HFFc6 (cell line): ENCODE results near the gene PRDM16. TPM values are rescaled to one million over a fixed set of nuclear protein-coding genes. Genes with fewer than 3 reads are reported as not detected.

Experiments used
- DNase-seq: peaks from one replicate; pipeline ENCODE4 v3.0.0-alpha.2; 2018
- H3K27ac Mint-ChIP-seq: 2 replicates; pipeline ENCODE4 v1.8.0; 2020; ENCODE audit warnings: mild to moderate bottlenecking, mixed read lengths
- H3K27me3 Mint-ChIP-seq: 2 replicates; pipeline ENCODE4 v1.8.0; 2021; ENCODE audit warnings: mild to moderate bottlenecking, moderate library complexity, mixed read lengths; ENCODE audit not compliant: insufficient read depth
- H3K36me3 Mint-ChIP-seq: 2 replicates; pipeline ENCODE4 v1.8.0; 2021; ENCODE audit warnings: low read depth, mixed read lengths
- H3K4me1 Mint-ChIP-seq: 2 replicates; pipeline ENCODE4 v1.8.0; 2020; ENCODE audit warnings: low read depth, mixed read lengths
- H3K4me3 Mint-ChIP-seq: 2 replicates; pipeline ENCODE4 v1.8.0; 2020; ENCODE audit warnings: mild to moderate bottlenecking, moderate library complexity, mixed read lengths
- H3K9me3 Mint-ChIP-seq: 2 replicates; pipeline ENCODE4 v1.8.0; 2020; ENCODE audit warnings: mild to moderate bottlenecking, mixed read lengths
- total RNA-seq, 6 experiments: library from RNA; stranded (reverse); fragmentation: NEBNext Ultra II Directional; extraction: Animal tissue kit (Norgen Biotek cat#: 25700); gene quantifications; 2 replicates in 1 of 6; 3 replicates in 5 of 6; pipeline ENCODE4 v1.2.3, GENCODE V29; 2021
- TF ChIP-seq, protein P1 (sequence below): fragments of 200-600 bp; sonication (generic); IDR thresholded peaks from 2 replicates; pipeline ENCODE4 v1.5.0; 2021; ENCODE audit warnings: antibody characterized with exemption, mild to moderate bottlenecking

The PRDM16 gene
- total RNA-seq, 6 experiments from 2014 or later = not detected

DNA sequence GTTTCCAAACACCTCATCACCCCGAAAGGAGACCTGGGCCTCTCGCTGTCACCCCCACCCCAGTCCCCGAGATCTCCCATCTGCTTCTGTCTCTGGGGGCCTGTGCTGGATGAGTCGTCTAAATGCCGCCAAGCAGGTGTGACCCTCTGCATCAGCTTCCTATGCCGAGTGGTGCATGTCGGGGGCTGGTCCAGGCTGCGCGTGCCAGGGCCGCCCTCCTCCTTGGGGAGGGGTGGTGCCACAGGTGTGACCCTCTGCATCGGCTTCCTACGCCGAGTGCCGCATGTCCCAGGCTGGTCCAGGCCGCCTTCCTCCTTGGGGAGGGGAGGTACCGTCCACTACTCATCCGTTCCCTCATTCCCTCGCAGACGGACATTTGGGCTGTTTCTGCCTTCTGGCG lies 115.7 kb downstream of the PRDM16 start:
- Mint-ChIP-seq H3K27me3 (no peaks in the 10 kb centered on the region; the same call in 1 of the 2 replicates), H3K4me3 (no peak overlapping the region), H3K27ac (no peak overlapping the region), H3K36me3 (no peaks in the 10 kb centered on the region; the same call in 1 of the 2 replicates), H3K9me3 (peaks cover 48% of the 10 kb centered on the region), H3K4me1 (no peaks in the 10 kb centered on the region)
- TF ChIP-seq, protein P1, sequence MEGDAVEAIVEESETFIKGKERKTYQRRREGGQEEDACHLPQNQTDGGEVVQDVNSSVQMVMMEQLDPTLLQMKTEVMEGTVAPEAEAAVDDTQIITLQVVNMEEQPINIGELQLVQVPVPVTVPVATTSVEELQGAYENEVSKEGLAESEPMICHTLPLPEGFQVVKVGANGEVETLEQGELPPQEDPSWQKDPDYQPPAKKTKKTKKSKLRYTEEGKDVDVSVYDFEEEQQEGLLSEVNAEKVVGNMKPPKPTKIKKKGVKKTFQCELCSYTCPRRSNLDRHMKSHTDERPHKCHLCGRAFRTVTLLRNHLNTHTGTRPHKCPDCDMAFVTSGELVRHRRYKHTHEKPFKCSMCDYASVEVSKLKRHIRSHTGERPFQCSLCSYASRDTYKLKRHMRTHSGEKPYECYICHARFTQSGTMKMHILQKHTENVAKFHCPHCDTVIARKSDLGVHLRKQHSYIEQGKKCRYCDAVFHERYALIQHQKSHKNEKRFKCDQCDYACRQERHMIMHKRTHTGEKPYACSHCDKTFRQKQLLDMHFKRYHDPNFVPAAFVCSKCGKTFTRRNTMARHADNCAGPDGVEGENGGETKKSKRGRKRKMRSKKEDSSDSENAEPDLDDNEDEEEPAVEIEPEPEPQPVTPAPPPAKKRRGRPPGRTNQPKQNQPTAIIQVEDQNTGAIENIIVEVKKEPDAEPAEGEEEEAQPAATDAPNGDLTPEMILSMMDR = no peak
- no peak for DNase-seq

GRCh38 chr1:3185896-3186525 lies 117.0 kb downstream of the PRDM16 start:
- H3K9me3 Mint-ChIP-seq = peaks cover 44% of the 10 kb centered on the region
- no peaks in the 10 kb centered on the region for H3K36me3 Mint-ChIP-seq
- DNase-seq = no peak
- TF ChIP-seq, protein P1 = no peak
- H3K27me3 Mint-ChIP-seq = peaks cover 2% of the 10 kb centered on the region
- H3K4me1 Mint-ChIP-seq = no peaks in the 10 kb centered on the region
- H3K27ac Mint-ChIP-seq = no peak overlapping the region
- no peak overlapping the region for H3K4me3 Mint-ChIP-seq

GRCh38 chr1:3186526-3186921 lies 117.5 kb downstream of the PRDM16 start:
- TF ChIP-seq, protein P1 = no peak
- H3K4me3 Mint-ChIP-seq = no peak overlapping the region
- DNase-seq = no peak
- H3K27ac Mint-ChIP-seq = no peak overlapping the region
- H3K9me3 Mint-ChIP-seq = peaks cover 44% of the 10 kb centered on the region
- H3K27me3 Mint-ChIP-seq = peaks cover 2% of the 10 kb centered on the region
- no peaks in the 10 kb centered on the region for H3K36me3 Mint-ChIP-seq
- no peaks in the 10 kb centered on the region for H3K4me1 Mint-ChIP-seq

- no peak overlapping the region for H3K4me3 Mint-ChIP-seq
- H3K27ac Mint-ChIP-seq = no peak overlapping the region
- TF ChIP-seq, protein P1 = no peak
- H3K36me3 Mint-ChIP-seq = no peaks in the 10 kb centered on the region
- peaks cover 3% of the 10 kb centered on the region for H3K27me3 Mint-ChIP-seq
- no peak for DNase-seq
- H3K9me3 Mint-ChIP-seq = peaks cover 44% of the 10 kb centered on the region
- no peaks in the 10 kb centered on the region for H3K4me1 Mint-ChIP-seq
Measured at GRCh38 chr1:3187415-3188149, 118.6 kb downstream of the PRDM16 start.

GRCh38 chr1:3188150-3188971 lies 119.4 kb downstream of the PRDM16 start:
- TF ChIP-seq, protein P1 = no peak
- Mint-ChIP-seq H3K9me3 (peaks cover 50% of the 10 kb centered on the region), H3K4me1 (no peaks in the 10 kb centered on the region), H3K27ac (no peak overlapping the region), H3K27me3 (peaks cover 3% of the 10 kb centered on the region), H3K4me3 (no peak overlapping the region), H3K36me3 (no peaks in the 10 kb centered on the region)
- DNase-seq = no peak
